Fibroblast of skin of left biceps (primary cell): ENCODE data around the gene TRMT1.

Experiments used
- DNase-seq, 2 experiments: peaks; one replicate each; pipeline ENCODE4 v3.0.0-alpha.2; 2013; ENCODE audit warnings: low read depth in 2 of 2

TRMT1 gene

GRCh38 chr19:13071444-13072187, 44.9 kb downstream of the TRMT1 start:
- no peak for DNase-seq

GRCh38 chr19:13070425-13071140, 46.0 kb downstream of the TRMT1 start:
- DNase-seq, result no peak

- no peak for DNase-seq
Observed at GRCh38 chr19:13069415-13070359, 46.9 kb downstream of the TRMT1 start.

GRCh38 chr19:13068085-13068846, 48.3 kb downstream of the TRMT1 start:
- no peak for DNase-seq

GRCh38 chr19:13066933-13067807, 49.4 kb downstream of the TRMT1 start:
- no peak for DNase-seq

GRCh38 chr19:13066226-13066625, 50.3 kb downstream of the TRMT1 start:
- no peak for DNase-seq

GRCh38 chr19:13064092-13064489, 52.4 kb downstream of the TRMT1 start:
- no peak for DNase-seq

- DNase-seq, result no peak
Observed at GRCh38 chr19:13063461-13064091, 53.0 kb downstream of the TRMT1 start.

- DNase-seq, result no peak
Observed at GRCh38 chr19:13062317-13062716, 54.2 kb downstream of the TRMT1 start.

GRCh38 chr19:13060964-13061927, 55.3 kb downstream of the TRMT1 start:
- no peak for DNase-seq

GRCh38 chr19:13060233-13060963, 56.1 kb downstream of the TRMT1 start:
- DNase-seq, result no peak

GRCh38 chr19:13058951-13059660, 57.4 kb downstream of the TRMT1 start:
- DNase-seq, result no peak

GRCh38 chr19:13057744-13058143, 58.8 kb downstream of the TRMT1 start:
- DNase-seq, result no peak

- no peak for DNase-seq
Observed at GRCh38 chr19:13057147-13057572, 59.4 kb downstream of the TRMT1 start.

GRCh38 chr19:13056052-13056660, 60.4 kb downstream of the TRMT1 start:
- peak; percentile 82 to 84 for DNase-seq

- peak; percentile 91 to 93 for DNase-seq
Observed at GRCh38 chr19:13055213-13056051, 61.1 kb downstream of the TRMT1 start.
